ENCODE results near the gene LTO1. TPM values are rescaled to one million over a fixed set of nuclear protein-coding genes. Genes with fewer than 3 reads are reported as not detected.

Gene LTO1
- total and polyA plus RNA-seq, 4 donors = 12.4 to 27.5 (median 19.4) TPM

DNA sequence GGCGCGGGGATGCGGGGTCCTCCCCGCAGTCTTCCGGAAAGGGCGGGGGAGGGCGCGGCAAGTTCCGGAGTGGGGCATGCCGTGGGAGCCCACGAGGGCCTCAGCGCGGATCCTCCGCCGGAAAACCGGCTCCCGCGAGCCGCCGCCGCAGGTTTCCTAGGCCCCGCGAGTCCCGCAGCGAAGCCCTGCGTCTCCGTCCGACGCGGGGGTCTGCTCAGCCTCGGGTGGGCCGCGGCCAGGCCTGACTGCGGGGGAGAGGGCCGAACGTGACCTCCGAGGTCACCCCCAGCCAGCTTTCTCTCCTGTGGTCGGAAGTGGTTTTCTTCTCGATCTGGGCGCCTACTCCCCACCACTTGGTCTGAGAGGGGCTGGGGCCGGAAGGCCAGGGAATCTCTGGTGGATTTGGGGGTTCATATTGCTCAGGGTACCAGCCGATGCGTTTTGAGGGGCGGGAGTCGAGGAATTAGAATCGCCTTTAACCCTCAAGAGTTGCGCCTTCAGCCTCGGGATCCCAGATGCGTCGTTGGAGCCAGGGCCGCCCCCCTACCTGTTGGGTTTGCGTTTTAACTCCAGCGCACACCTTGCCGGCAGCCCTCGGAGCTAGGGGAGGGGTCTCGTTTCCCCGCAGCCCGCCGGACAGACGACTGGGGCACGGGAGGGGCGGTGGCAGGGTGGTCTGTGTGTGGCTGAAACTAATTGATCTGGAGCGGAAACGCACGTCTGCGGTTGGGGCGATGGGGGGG, 37.8 kb downstream of the LTO1 start:
- 5 to 9% methylated on average over 63 to 67 of the region's 67 CpGs for WGBS, 2 donors
- Histone ChIP-seq H3K4me3 (no peak overlapping the region), H3K4me1 (ENCODE audit: control insufficient read depth in 5 of 5, insufficient read depth in 5 of 5, low read length in 5 of 5) (peaks cover 0 to 34% (median 9%) of the 10 kb centered on the region in 5 donors), H3K9me3 (ENCODE audit: control insufficient read depth in 4 of 4, insufficient read depth in 3 of 4, low read length in 3 of 4) (no peaks in the 10 kb centered on the region), H3K9ac (ENCODE audit: insufficient read depth in 1 of 2, low read length in 2 of 2) (no peak overlapping the region), H3K27ac (ENCODE audit: low read depth in 1 of 2, low read length in 1 of 2) (peak overlapping the region in 1 of 2 donors; percentile 50), H3K27me3 (ENCODE audit: control insufficient read depth in 3 of 3, insufficient read depth in 3 of 3, low read length in 2 of 3) (peaks cover 0 to 4% (median 0%) of the 10 kb centered on the region in 3 donors), H3K36me3 (ENCODE audit: control insufficient read depth in 4 of 4, insufficient read depth in 4 of 4, low read length in 4 of 4) (peaks cover 0 to 4% (median 0%) of the 10 kb centered on the region in 4 donors)
- ATAC-seq (ENCODE audit: insufficient read depth, low FRiP score) = no peak
- DNase-seq = peak; percentile 41 to 58 (median 55)
- TF ChIP-seq, protein P1, sequence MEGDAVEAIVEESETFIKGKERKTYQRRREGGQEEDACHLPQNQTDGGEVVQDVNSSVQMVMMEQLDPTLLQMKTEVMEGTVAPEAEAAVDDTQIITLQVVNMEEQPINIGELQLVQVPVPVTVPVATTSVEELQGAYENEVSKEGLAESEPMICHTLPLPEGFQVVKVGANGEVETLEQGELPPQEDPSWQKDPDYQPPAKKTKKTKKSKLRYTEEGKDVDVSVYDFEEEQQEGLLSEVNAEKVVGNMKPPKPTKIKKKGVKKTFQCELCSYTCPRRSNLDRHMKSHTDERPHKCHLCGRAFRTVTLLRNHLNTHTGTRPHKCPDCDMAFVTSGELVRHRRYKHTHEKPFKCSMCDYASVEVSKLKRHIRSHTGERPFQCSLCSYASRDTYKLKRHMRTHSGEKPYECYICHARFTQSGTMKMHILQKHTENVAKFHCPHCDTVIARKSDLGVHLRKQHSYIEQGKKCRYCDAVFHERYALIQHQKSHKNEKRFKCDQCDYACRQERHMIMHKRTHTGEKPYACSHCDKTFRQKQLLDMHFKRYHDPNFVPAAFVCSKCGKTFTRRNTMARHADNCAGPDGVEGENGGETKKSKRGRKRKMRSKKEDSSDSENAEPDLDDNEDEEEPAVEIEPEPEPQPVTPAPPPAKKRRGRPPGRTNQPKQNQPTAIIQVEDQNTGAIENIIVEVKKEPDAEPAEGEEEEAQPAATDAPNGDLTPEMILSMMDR (IDR thresholded peaks at IDR 0.05; ENCODE audit: control extremely low read depth, extremely low read depth) = no peak

GRCh38 chr11:69636512-69637197, 38.5 kb downstream of the LTO1 start:
- TF ChIP-seq, protein P1 (IDR thresholded peaks at IDR 0.05; ENCODE audit: control extremely low read depth, extremely low read depth) = no peak
- H3K27me3 ChIP-seq (ENCODE audit: control insufficient read depth in 3 of 3, insufficient read depth in 3 of 3, low read length in 2 of 3) = peaks cover 0 to 4% (median 0%) of the 10 kb centered on the region in 3 donors
- H3K9ac ChIP-seq (ENCODE audit: insufficient read depth in 1 of 2, low read length in 2 of 2) = peak overlapping the region in 1 of 2 donors; percentile 49
- no peak overlapping the region for H3K4me3 ChIP-seq
- H3K4me1 ChIP-seq (ENCODE audit: control insufficient read depth in 5 of 5, insufficient read depth in 5 of 5, low read length in 5 of 5) = peaks cover 0 to 34% (median 9%) of the 10 kb centered on the region in 5 donors
- H3K27ac ChIP-seq (ENCODE audit: low read depth in 1 of 2, low read length in 1 of 2) = peak overlapping the region in 1 of 2 donors; percentile 50
- no peaks in the 10 kb centered on the region for H3K9me3 ChIP-seq (ENCODE audit: control insufficient read depth in 4 of 4, insufficient read depth in 3 of 4, low read length in 3 of 4)
- peak; percentile 48 for ATAC-seq (ENCODE audit: insufficient read depth, low FRiP score)
- DNase-seq = peak; percentile 93 to 96 (median 94)
- WGBS, 2 donors = 4 to 5% methylated on average over 39 to 63 of the region's 63 CpGs
- peaks cover 0 to 4% (median 0%) of the 10 kb centered on the region in 4 donors for H3K36me3 ChIP-seq (ENCODE audit: control insufficient read depth in 4 of 4, insufficient read depth in 4 of 4, low read length in 4 of 4)

DNA sequence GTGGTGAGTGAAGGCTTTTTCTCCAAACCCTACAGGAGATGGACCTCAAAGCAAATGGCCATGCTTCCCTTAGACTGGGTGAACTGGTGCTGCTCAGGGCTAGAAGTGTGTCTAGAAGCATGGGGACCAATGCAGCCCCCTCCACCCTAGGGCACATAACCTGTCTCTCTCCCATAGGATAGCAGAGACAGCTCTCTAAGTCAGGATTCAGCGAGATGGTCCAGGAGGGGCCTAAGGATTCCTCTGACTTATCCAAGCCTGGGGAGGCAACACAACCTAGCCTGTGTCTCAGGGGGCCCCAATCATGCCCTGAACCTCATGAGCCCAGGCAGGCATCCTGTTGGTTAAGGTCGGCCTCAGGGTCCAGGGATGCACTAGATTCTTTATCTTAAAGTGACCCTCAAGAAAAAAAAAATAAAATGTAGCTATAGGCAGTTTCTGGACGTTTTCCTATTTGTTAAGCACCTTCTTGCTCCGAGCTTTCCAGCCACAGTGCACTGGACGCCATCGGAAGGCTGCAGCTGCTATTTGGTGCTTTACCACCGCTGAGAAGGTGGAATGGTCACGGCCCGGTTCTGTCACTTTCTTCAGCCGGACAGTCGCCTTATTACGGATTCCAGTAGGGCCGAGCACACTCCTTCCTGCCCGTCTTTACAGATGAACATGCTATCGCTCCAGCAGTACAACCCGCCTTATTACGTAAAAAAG, 39.2 kb downstream of the LTO1 start:
- Histone ChIP-seq H3K4me3 (no peak overlapping the region), H3K4me1 (ENCODE audit: control insufficient read depth in 5 of 5, insufficient read depth in 5 of 5, low read length in 5 of 5) (peaks cover 0 to 34% (median 9%) of the 10 kb centered on the region in 5 donors), H3K36me3 (ENCODE audit: control insufficient read depth in 4 of 4, insufficient read depth in 4 of 4, low read length in 4 of 4) (no peaks in the 10 kb centered on the region), H3K27ac (ENCODE audit: low read depth in 1 of 2, low read length in 1 of 2) (peak overlapping the region in 1 of 2 donors; percentile 21), H3K9ac (ENCODE audit: insufficient read depth in 1 of 2, low read length in 2 of 2) (peak overlapping the region in 1 of 2 donors; percentile 49), H3K9me3 (ENCODE audit: control insufficient read depth in 4 of 4, insufficient read depth in 3 of 4, low read length in 3 of 4) (no peaks in the 10 kb centered on the region), H3K27me3 (ENCODE audit: control insufficient read depth in 3 of 3, insufficient read depth in 3 of 3, low read length in 2 of 3) (peaks cover 0 to 4% (median 0%) of the 10 kb centered on the region in 3 donors)
- 28 to 50% methylated on average over 17 of the region's 17 CpGs for WGBS, 2 donors
- DNase-seq = no peak
- TF ChIP-seq, protein P1 (IDR thresholded peaks at IDR 0.05; ENCODE audit: control extremely low read depth, extremely low read depth) = no peak
- ATAC-seq (ENCODE audit: insufficient read depth, low FRiP score) = no peak
